Right ventricle myocardium superior (tissue), 1 donor: ENCODE results near the gene FAM229A. TPM values are rescaled to one million over a fixed set of nuclear protein-coding genes. Genes with fewer than 3 reads are reported as not detected.

Experiments
- ATAC-seq: fragments of 200-7000 bp; cut with Tn5 transposase; one replicate; pipeline ENCODE4 v1.9.1; 2020; ENCODE audit warnings: mild to moderate bottlenecking; ENCODE audit not compliant: poor library complexity
- DNase-seq: peaks from one replicate; pipeline ENCODE4 v3.0.0-alpha.2; 2020
- intact Hi-C: fragments of 100-400 bp; cut with DNase I; formaldehyde crosslinking; loops from one replicate; pipeline ENCODE4 v1.11.2; 2022
- total RNA-seq: library from RNA; stranded (reverse); fragmentation: NEBNext Ultra II Directional; extraction: Animal tissue kit (Norgen Biotek cat#: 25700); gene quantifications from one replicate; pipeline ENCODE4 v1.2.1, GENCODE V29; 2021
- donor health status: DM: no; HTN: yes; CAD: no; lungs with severe emphysema.

FAM229A gene
- total RNA-seq, 1 donor from 2014 or later = 1.7 TPM

GRCh38 chr1:32335790-32336590 is 26.3 kb downstream of the FAM229A start, which contains the start of gene MARCKSL1:
MARCKSL1 (minus strand) TSS chr1:32336233; CDS start chr1:32336033, 200 bp downstream.
- intact Hi-C loops = loop anchor here (2.0 kb wide), 1 partner anchor 27 kb away; the partner anchor contains the start of genes FAM229A and TSSK3
- peak; percentile 93 for DNase-seq
- peak; percentile 73 for ATAC-seq

DNA sequence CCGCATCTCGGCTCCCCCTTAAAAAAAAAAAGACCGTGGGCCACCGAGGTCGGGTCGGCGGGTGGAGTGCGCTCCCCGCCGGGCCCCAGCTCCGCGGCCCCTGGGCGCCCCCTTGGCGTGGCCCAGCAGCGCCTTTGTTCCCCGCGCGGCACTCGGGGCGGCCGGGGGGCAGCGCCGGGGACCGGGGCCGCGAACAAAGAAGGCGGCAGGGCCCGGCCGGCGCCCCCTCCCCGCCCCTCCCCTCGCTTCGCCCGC is 26.8 kb downstream of the FAM229A start:
- ATAC-seq (no peak), DNase-seq (no peak)
- intact Hi-C loops = loop anchor here (2.0 kb wide), 1 partner anchor 27 kb away; the partner anchor contains the start of genes FAM229A and TSSK3

GRCh38 chr1:32334864-32335534 is 27.3 kb downstream of the FAM229A start:
- DNase-seq = peak; percentile 73
- intact Hi-C loops = loop anchor here (2.0 kb wide), 1 partner anchor 28 kb away; the partner anchor contains the start of genes FAM229A and TSSK3
- peak; percentile 47 for ATAC-seq

GRCh38 chr1:32334274-32334861 is 27.9 kb downstream of the FAM229A start:
- DNase-seq (peak; percentile 40), ATAC-seq (no peak)
- intact Hi-C loops = loop anchor here (2.0 kb wide), 1 partner anchor 28 kb away; the partner anchor contains the start of genes FAM229A and TSSK3

DNA sequence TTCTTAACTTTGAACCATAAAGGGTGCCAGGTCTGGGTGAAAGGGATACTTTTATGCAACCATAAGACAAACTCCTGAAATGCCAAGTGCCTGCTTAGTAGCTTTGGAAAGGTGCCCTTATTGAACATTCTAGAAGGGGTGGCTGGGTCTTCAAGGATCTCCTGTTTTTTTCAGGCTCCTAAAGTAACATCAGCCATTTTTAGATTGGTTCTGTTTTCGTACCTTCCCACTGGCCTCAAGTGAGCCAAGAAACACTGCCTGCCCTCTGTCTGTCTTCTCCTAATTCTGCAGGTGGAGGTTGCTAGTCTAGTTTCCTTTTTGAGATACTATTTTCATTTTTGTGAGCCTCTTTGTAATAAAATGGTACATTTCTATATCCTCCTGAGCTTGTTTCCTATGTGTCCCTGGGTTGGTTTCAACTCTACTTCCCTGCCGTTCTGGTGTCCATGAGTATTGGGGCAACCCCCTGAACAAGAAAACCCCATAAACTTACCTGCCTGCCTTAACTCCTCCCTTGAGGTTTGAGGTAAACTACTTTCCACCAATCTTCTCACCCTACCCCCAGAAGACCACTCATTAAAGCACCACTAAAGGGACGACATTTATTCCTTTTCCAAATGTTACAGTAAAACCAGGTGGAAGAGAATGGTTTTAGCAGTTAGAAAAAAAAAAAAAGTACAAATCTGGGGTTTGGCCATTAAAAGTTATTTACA is 28.9 kb downstream of the FAM229A start:
- ATAC-seq (no peak), DNase-seq (no peak)
- intact Hi-C loops = no loop called here

GRCh38 chr1:32332290-32333079 is 29.8 kb downstream of the FAM229A start:
- intact Hi-C loops = no loop called here
- DNase-seq = peak; percentile 10

GRCh38 chr1:32331549-32331948 is 30.7 kb downstream of the FAM229A start:
- intact Hi-C loops = no loop called here
- DNase-seq (no peak), ATAC-seq (no peak)

More at GRCh38 chr1:32332290-32333079, 29.8 kb downstream of the FAM229A start:
- no peak for ATAC-seq

GRCh38 chr1:32330558-32331151 is 31.6 kb downstream of the FAM229A start:
- DNase-seq (no peak), ATAC-seq (no peak)
- intact Hi-C loops = no loop called here

GRCh38 chr1:32329931-32330466 is 32.3 kb downstream of the FAM229A start:
- intact Hi-C loops = no loop called here
- ATAC-seq (no peak), DNase-seq (no peak)

GRCh38 chr1:32327204-32327603 is 35.1 kb downstream of the FAM229A start:
- no peak for ATAC-seq
- DNase-seq = no peak
- intact Hi-C loops = no loop called here

GRCh38 chr1:32321712-32322291 is 40.5 kb downstream of the FAM229A start:
- DNase-seq = no peak
- intact Hi-C loops = no loop called here
- peak; percentile 57 for ATAC-seq

GRCh38 chr1:32318127-32318869 is 44.0 kb downstream of the FAM229A start:
- ATAC-seq (no peak), DNase-seq (no peak)
- intact Hi-C loops = no loop called here

- ATAC-seq (no peak), DNase-seq (no peak)
- intact Hi-C loops = no loop called here
These were observed 45.4 kb downstream of the FAM229A start for GRCh38 chr1:32316903-32317277.

DNA sequence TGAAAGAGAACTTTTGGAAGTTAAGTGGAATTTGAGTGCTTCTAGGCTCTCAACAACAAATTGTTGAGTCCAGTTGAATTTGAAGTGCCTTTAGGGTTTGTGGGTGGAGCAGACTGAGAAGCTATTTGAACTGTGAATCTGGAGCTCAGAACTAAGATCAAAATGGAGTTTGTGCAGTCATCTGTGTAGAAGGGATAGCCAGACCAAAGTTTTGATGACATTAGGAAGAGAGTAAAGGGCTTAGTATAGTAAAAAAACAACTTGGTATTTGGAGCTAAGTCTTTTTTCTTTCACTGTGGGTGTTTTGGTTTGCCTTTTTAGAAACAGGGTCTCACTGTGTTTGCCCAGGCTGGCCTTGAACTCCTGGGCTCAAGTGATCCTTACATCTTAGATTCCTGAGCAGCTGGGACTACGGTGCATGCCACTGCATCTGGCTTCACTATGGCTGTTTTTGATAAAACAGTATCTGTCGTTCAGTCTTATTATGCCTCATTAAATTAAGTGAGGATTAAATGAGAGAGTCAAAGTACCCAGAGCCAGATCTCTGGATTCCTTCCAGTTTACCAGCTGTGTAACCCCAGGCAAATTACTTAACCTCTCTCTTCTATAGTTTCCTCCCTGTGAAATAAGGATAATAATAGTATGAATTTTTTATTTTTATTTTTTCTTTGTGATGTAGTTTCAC is 50.4 kb downstream of the FAM229A start:
- intact Hi-C loops = loop anchor here (5.0 kb wide), 1 partner anchor 95 kb away; no protein-coding TSS in a partner anchor
- DNase-seq (no peak), ATAC-seq (no peak)
